Testis (tissue), 2 donors: Measurements from ENCODE around the gene GCNT4.

ENCODE experiments used
- CTCF ChIP-seq, 3 experiments: fragments of 450-650 bp in 2 of 3; fragments of 200-600 bp in 1 of 3; sonication (generic) in 1 of 3; IDR thresholded peaks; one replicate each; pipeline ENCODE4 v1.5.1; 2016 to 2019; ENCODE audit warnings: antibody characterized with exemption in 3 of 3, mild to moderate bottlenecking in 2 of 3, moderate library complexity in 1 of 3
- POLR2A ChIP-seq: fragments of 450-650 bp; IDR thresholded peaks from one replicate; pipeline ENCODE4 v1.6.1; 2017; ENCODE audit warnings: antibody characterized with exemption, mild to moderate bottlenecking, moderate library complexity

GRCh38 chr5:75055727-75056144 lies 3.4 kb upstream of the GCNT4 start:
- TF ChIP-seq CTCF (IDR thresholded peaks at IDR 0.05), result no peak
- TF ChIP-seq POLR2A, result no peak
